TTC549 (cell line): ENCODE data around the gene SYT7.

Source experiments
- FAIRE-seq: peaks from 2 replicates; lab custom pipeline; 2012; peaks lifted over from hg19 to GRCh38; lab: Jason Lieb, UNC

SYT7 gene

GRCh38 chr11:61609000-61609979 is 28.4 kb upstream of the SYT7 start:
- FAIRE-seq = no peak

GRCh38 chr11:61607920-61608599 is 27.2 kb upstream of the SYT7 start:
- FAIRE-seq = no peak

GRCh38 chr11:61607426-61607825 is 26.6 kb upstream of the SYT7 start:
- no peak for FAIRE-seq

- no peak for FAIRE-seq
These were observed 22.8 kb upstream of the SYT7 start for GRCh38 chr11:61603667-61604066.

GRCh38 chr11:61602775-61603569 is 22.1 kb upstream of the SYT7 start:
- no peak for FAIRE-seq

- FAIRE-seq = no peak
These were observed 20.6 kb upstream of the SYT7 start for GRCh38 chr11:61601512-61601911.

GRCh38 chr11:61599968-61600710 is 19.3 kb upstream of the SYT7 start:
- no peak for FAIRE-seq

GRCh38 chr11:61598886-61599868 is 18.3 kb upstream of the SYT7 start:
- no peak for FAIRE-seq

- FAIRE-seq = no peak
These were observed 17.5 kb upstream of the SYT7 start for GRCh38 chr11:61598374-61598773.

GRCh38 chr11:61596990-61597389 is 16.1 kb upstream of the SYT7 start:
- FAIRE-seq = no peak

GRCh38 chr11:61596542-61596941 is 15.7 kb upstream of the SYT7 start:
- FAIRE-seq = no peak

GRCh38 chr11:61594907-61595257 is 14.0 kb upstream of the SYT7 start:
- FAIRE-seq = no peak

GRCh38 chr11:61593151-61593550 is 12.3 kb upstream of the SYT7 start:
- FAIRE-seq = no peak

GRCh38 chr11:61592176-61592575 is 11.3 kb upstream of the SYT7 start:
- FAIRE-seq = no peak

- FAIRE-seq = no peak
These were observed 9.1 kb upstream of the SYT7 start for GRCh38 chr11:61589961-61590360.

- no peak for FAIRE-seq
These were observed 7.9 kb upstream of the SYT7 start for GRCh38 chr11:61588728-61589191.

GRCh38 chr11:61587951-61588727 is 7.3 kb upstream of the SYT7 start:
- FAIRE-seq = no peak

GRCh38 chr11:61587541-61587941 is 6.7 kb upstream of the SYT7 start:
- no peak for FAIRE-seq

GRCh38 chr11:61586792-61587430 is 6.0 kb upstream of the SYT7 start:
- no peak for FAIRE-seq
